ENCODE data around the gene CCDC172.

Gene CCDC172

GRCh38 chr10:116331815-116332214 lies 7.6 kb downstream of the CCDC172 start:
- TF ChIP-seq CTCF (IDR thresholded peaks at IDR 0.05; ENCODE audit: extremely low read depth, missing control alignments): no peak
- no peak for DNase-seq (ENCODE audit: low spot score)

DNA sequence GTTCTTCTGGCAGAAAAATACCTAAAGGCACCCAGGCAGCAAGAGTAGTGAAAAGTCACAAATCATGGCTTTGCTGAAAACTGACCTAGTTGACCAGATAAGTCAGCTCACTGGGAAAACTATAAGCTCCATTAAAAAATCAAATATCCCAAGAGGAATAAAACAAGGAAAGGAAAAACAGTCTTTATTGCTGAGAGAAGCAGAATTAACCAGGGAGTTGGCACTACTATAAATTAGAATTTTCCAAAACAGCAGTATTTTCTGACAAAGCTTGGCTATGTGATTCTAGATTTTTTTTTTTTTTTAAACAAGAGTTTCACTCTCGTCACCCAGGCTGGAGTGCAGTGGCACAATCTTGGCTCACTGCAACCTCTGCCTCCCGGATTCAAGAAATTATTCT lies 12.6 kb downstream of the CCDC172 start:
- TF ChIP-seq CTCF (IDR thresholded peaks at IDR 0.05; ENCODE audit: extremely low read depth, missing control alignments): no peak
- no peak for DNase-seq (ENCODE audit: low spot score)

DNA sequence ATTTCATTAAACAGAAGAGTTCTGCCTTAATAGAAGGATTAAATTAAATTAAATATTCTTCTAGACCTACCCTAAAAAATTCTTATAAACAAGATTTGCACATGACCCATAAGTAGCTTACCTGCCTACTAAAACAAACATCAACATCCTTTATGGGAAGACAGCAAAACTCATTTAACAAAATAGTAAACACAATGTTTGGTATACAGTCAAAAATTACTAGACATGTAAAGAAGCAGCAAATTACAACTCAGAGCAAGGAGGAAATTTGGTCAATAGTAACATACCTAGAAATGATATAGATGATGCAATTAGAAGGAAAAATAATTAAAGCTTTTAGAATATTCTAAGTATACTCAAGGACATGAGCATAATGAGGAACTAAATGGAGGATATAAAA lies 27.9 kb downstream of the CCDC172 start:
- DNase-seq (ENCODE audit: low spot score): no peak
- TF ChIP-seq CTCF (IDR thresholded peaks at IDR 0.05; ENCODE audit: extremely low read depth, missing control alignments): no peak

GRCh38 chr10:116353817-116354216 lies 29.6 kb downstream of the CCDC172 start:
- DNase-seq (ENCODE audit: low spot score): no peak
- no peak for TF ChIP-seq CTCF (IDR thresholded peaks at IDR 0.05; ENCODE audit: extremely low read depth, missing control alignments)

- no peak for TF ChIP-seq CTCF (IDR thresholded peaks at IDR 0.05; ENCODE audit: extremely low read depth, missing control alignments)
- no peak for DNase-seq (ENCODE audit: low spot score)
These were observed 31.1 kb downstream of the CCDC172 start for GRCh38 chr10:116355341-116355740.

DNA sequence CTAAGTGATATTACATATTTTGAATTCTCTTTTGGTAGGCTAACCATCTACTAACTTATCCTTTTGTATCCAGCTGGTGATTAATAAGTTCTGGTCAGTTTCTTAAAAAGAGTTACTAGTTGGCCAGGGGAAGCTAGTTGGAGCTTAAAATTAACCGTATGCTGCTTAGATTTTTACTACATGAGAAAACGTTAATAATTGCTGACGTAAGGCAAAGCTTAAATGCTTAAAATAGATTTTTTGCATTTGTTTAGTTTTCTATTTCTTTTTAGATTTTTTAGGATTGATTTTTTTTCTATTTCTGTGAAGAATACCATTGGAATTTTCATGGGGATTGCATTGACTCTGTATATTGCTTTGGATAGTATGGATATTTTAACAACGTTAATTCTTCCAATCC lies 32.6 kb downstream of the CCDC172 start:
- DNase-seq (ENCODE audit: low spot score): no peak
- no peak for TF ChIP-seq CTCF (IDR thresholded peaks at IDR 0.05; ENCODE audit: extremely low read depth, missing control alignments)

- TF ChIP-seq CTCF (IDR thresholded peaks at IDR 0.05; ENCODE audit: extremely low read depth, missing control alignments): no peak
- DNase-seq (ENCODE audit: low spot score): no peak
These were observed 40.6 kb downstream of the CCDC172 start for GRCh38 chr10:116364868-116365267.

Data from GM20000 (cell line).